NCI-H187 (cell line): ENCODE results near the gene ERMARD.

Experiments used
- DNase-seq, 2 experiments: peaks; one replicate each; lab custom pipeline; 2025; lab: John Stamatoyannopoulos, UW

Gene ERMARD

GRCh38 chr6:169825558-169826225, 74.3 kb downstream of the ERMARD start:
- DNase-seq: no peak

GRCh38 chr6:169826697-169827096, 75.3 kb downstream of the ERMARD start:
- no peak for DNase-seq

GRCh38 chr6:169827290-169827717, 75.9 kb downstream of the ERMARD start:
- DNase-seq: no peak

- no peak for DNase-seq
Measured at GRCh38 chr6:169828176-169828575, 76.8 kb downstream of the ERMARD start.

GRCh38 chr6:169829786-169830185, 78.4 kb downstream of the ERMARD start:
- no peak for DNase-seq

GRCh38 chr6:169830876-169831275, 79.5 kb downstream of the ERMARD start:
- no peak for DNase-seq
